ENCODE data around the gene UQCRFS1.
"Not testable (repeated sequence)": the region's sequence is repeated elsewhere in the genome, so short reads cannot be mapped to it uniquely, and the experiment has no call there.

UQCRFS1 gene

GRCh38 chr19:29214411-29214810 is 1.5 kb upstream of the UQCRFS1 start:
- DNase-seq (ENCODE audit: low read depth in 2 of 2), result no peak

GRCh38 chr19:29212356-29212647 is 649 bp downstream of the UQCRFS1 start:
- no peak for DNase-seq (ENCODE audit: low read depth in 2 of 2)

- DNase-seq (ENCODE audit: low read depth in 2 of 2), result no peak
Observed at GRCh38 chr19:29211562-29212355, 1.2 kb downstream of the UQCRFS1 start.

- DNase-seq (ENCODE audit: low read depth in 2 of 2), result not testable (repeated sequence)
Observed at GRCh38 chr19:29211041-29211440, 1.9 kb downstream of the UQCRFS1 start.

- DNase-seq (ENCODE audit: low read depth in 2 of 2), result not testable (repeated sequence)
Observed at GRCh38 chr19:29210502-29210901, 2.4 kb downstream of the UQCRFS1 start.

- not testable (repeated sequence) for DNase-seq (ENCODE audit: low read depth in 2 of 2)
Observed at GRCh38 chr19:29207403-29208187, 5.4 kb downstream of the UQCRFS1 start.

GRCh38 chr19:29206453-29206852 is 6.5 kb downstream of the UQCRFS1 start:
- DNase-seq (ENCODE audit: low read depth in 2 of 2), result no peak

GRCh38 chr19:29202281-29202680 is 10.7 kb downstream of the UQCRFS1 start:
- no peak for DNase-seq (ENCODE audit: low read depth in 2 of 2)

- no peak for DNase-seq (ENCODE audit: low read depth in 2 of 2)
Observed at GRCh38 chr19:29201855-29202254, 11.1 kb downstream of the UQCRFS1 start.

- DNase-seq (ENCODE audit: low read depth in 2 of 2), result no peak
Observed at GRCh38 chr19:29194658-29195057, 18.3 kb downstream of the UQCRFS1 start.

- no peak for DNase-seq (ENCODE audit: low read depth in 2 of 2)
Observed at GRCh38 chr19:29193155-29193554, 19.8 kb downstream of the UQCRFS1 start.

- DNase-seq (ENCODE audit: low read depth in 2 of 2), result no peak
Observed at GRCh38 chr19:29191005-29191404, 21.9 kb downstream of the UQCRFS1 start.

- DNase-seq (ENCODE audit: low read depth in 2 of 2), result no peak
Observed at GRCh38 chr19:29189033-29189360, 24.0 kb downstream of the UQCRFS1 start.

- DNase-seq (ENCODE audit: low read depth in 2 of 2), result no peak
Observed at GRCh38 chr19:29188289-29189032, 24.5 kb downstream of the UQCRFS1 start.

- no peak for DNase-seq (ENCODE audit: low read depth in 2 of 2)
Observed at GRCh38 chr19:29187676-29188075, 25.3 kb downstream of the UQCRFS1 start.

GRCh38 chr19:29185427-29185826 is 27.5 kb downstream of the UQCRFS1 start:
- DNase-seq (ENCODE audit: low read depth in 2 of 2), result no peak

GRCh38 chr19:29176981-29177754 is 35.8 kb downstream of the UQCRFS1 start:
- DNase-seq (ENCODE audit: low read depth in 2 of 2), result no peak

- DNase-seq (ENCODE audit: low read depth in 2 of 2), result no peak
Observed at GRCh38 chr19:29173896-29174295, 39.1 kb downstream of the UQCRFS1 start.

GRCh38 chr19:29172302-29172701 is 40.6 kb downstream of the UQCRFS1 start:
- DNase-seq (ENCODE audit: low read depth in 2 of 2), result no peak

GRCh38 chr19:29171525-29171924 is 41.4 kb downstream of the UQCRFS1 start:
- no peak for DNase-seq (ENCODE audit: low read depth in 2 of 2)

GRCh38 chr19:29170554-29170953 is 42.4 kb downstream of the UQCRFS1 start:
- no peak for DNase-seq (ENCODE audit: low read depth in 2 of 2)

GRCh38 chr19:29162694-29163093 is 50.3 kb downstream of the UQCRFS1 start:
- DNase-seq (ENCODE audit: low read depth in 2 of 2), result no peak

All from stimulated activated CD4-positive, alpha-beta T cell treated with anti-CD3 and anti-CD28 coated beads, Interleukin-4, amount 100 ng/mL, for 48 hours (primary cell).